Inflammatory macrophage treated with lipopolysaccharide for 4 hours (primary cell): ENCODE data around the gene DCST2.

Source experiments
- DNase-seq: peaks from one replicate; pipeline ENCODE4 v3.0.0-alpha.2; 2020

Gene DCST2

GRCh38 chr1:155069551-155070157 is 36.1 kb upstream of the DCST2 start:
- DNase-seq, result no peak

- no peak for DNase-seq
Measured at GRCh38 chr1:155068599-155068998, 35.0 kb upstream of the DCST2 start.

- DNase-seq, result no peak
Measured at GRCh38 chr1:155066777-155067176, 33.2 kb upstream of the DCST2 start.

GRCh38 chr1:155064832-155065429 is 31.4 kb upstream of the DCST2 start:
- no peak for DNase-seq

- no peak for DNase-seq
Measured at GRCh38 chr1:155064111-155064831, 30.7 kb upstream of the DCST2 start.

- DNase-seq, result peak; percentile 78
Measured at GRCh38 chr1:155063550-155064110, 30.0 kb upstream of the DCST2 start, which contains the start of gene EFNA4. Gene EFNA4, plus strand, starts transcription at chr1:155063740. Its CDS starts 84 bp downstream, at chr1:155063824.

- no peak for DNase-seq
Measured at GRCh38 chr1:155062702-155063411, 29.3 kb upstream of the DCST2 start.

- no peak for DNase-seq
Measured at GRCh38 chr1:155062151-155062686, 28.6 kb upstream of the DCST2 start.

GRCh38 chr1:155061381-155062150 is 28.0 kb upstream of the DCST2 start:
- peak; percentile 68 for DNase-seq

GRCh38 chr1:155060736-155061135 is 27.2 kb upstream of the DCST2 start:
- no peak for DNase-seq

GRCh38 chr1:155057788-155058211 is 24.2 kb upstream of the DCST2 start:
- no peak for DNase-seq

- no peak for DNase-seq
Measured at GRCh38 chr1:155057104-155057503, 23.5 kb upstream of the DCST2 start.

- no peak for DNase-seq
Measured at GRCh38 chr1:155053531-155054105, 20.0 kb upstream of the DCST2 start.

- peak; percentile 26 for DNase-seq
Measured at GRCh38 chr1:155052439-155053395, 19.1 kb upstream of the DCST2 start.

- peak; percentile 44 for DNase-seq
Measured at GRCh38 chr1:155051777-155052398, 18.3 kb upstream of the DCST2 start.

GRCh38 chr1:155051342-155051776 is 17.8 kb upstream of the DCST2 start:
- DNase-seq, result no peak

- DNase-seq, result peak; percentile 87
Measured at GRCh38 chr1:155050560-155051341, 17.2 kb upstream of the DCST2 start, which contains the start of gene ADAM15. Gene ADAM15, plus strand, starts transcription at chr1:155051316. Its CDS starts 71 bp downstream, at chr1:155051387.

GRCh38 chr1:155049651-155050559 is 16.3 kb upstream of the DCST2 start:
- DNase-seq, result no peak
